ENCODE measurements around the gene CHN1.

The CHN1 gene

DNA sequence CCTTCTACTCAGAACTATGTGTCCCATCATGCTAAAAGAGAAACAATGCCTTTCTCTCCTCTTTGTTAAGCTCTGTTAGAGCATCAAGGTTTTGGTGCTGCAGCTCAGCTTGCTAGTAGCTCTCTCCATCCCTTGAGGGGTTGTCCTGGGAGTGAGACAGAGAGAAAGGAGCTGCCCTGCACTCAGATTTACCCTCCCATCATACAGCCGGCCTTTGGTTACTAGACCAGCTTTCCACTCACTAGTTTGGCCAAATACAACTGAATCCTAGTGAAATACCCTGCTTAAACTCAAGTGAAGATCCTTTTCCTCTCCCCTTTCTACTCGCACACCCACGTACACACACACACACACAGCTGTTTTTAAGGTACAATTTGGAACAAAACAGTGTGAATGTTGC lies 2.3 kb upstream of the CHN1 start:
- no peak overlapping the region for H3K4me3 ChIP-seq (ENCODE audit: low read length)
- no peaks in the 10 kb centered on the region for H3K36me3 ChIP-seq (ENCODE audit: insufficient read depth, low read length)
- H3K27me3 ChIP-seq (ENCODE audit: insufficient read depth, low read length), result no peaks in the 10 kb centered on the region
- H2AFZ ChIP-seq (ENCODE audit: low read depth, low read length), result peak overlapping the region; percentile 29
- H3K9me3 ChIP-seq (ENCODE audit: low read length), result no peaks in the 10 kb centered on the region
- peaks cover 32% of the 10 kb centered on the region for H3K4me1 ChIP-seq (ENCODE audit: insufficient read depth, low read length)

DNA sequence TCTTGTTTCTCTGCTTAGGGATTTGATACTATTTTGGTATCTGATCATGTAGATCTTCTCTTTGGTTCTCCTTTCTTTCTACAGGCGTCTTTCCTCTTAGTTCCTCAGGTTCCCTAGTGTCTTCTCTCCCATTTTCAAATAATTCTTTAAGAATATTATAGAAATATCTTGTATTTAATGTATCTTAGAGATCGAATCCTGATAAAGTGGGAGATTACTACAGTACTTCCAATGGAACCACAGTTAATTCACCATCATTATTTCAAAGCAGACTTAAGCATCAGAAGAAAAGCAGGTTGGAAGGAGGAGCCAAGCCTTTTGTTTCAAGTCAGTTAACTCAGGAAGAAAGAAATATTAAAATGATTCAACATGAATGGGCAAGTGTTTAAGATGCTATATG lies 1.1 kb upstream of the CHN1 start:
- Histone ChIP-seq H3K36me3 (ENCODE audit: insufficient read depth, low read length) (no peaks in the 10 kb centered on the region), H3K4me3 (ENCODE audit: low read length) (peak overlapping the region; percentile 97), H3K4me1 (ENCODE audit: insufficient read depth, low read length) (peaks cover 44% of the 10 kb centered on the region), H3K9me3 (ENCODE audit: low read length) (no peaks in the 10 kb centered on the region), H3K27me3 (ENCODE audit: insufficient read depth, low read length) (no peaks in the 10 kb centered on the region), H2AFZ (ENCODE audit: low read depth, low read length) (peak overlapping the region; percentile 35)

DNA sequence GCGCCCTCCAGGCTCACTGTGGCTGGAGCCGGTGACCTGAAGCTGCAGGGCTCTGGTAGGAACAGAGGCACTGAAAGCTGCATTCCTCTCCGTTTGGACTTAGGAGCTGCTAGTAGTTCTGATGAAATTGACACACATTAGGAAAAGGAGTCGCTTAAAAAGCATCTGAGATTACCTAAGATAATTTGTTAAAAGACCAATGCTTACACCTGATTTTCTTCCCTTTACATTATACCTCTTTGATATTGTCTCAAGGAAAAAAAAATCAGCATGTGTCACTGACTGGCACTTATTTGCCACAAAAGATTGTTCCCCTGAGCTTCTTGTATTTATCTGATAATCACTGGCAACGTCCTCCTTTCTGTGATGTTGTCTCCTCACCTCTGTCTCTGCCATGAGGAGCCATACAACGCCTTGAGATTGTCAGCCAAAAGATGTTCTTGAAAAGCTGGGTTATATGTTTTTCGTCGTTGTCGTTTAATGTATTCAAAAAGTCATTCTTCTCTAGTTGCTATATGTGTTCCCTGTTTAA lies 618 bp upstream of the CHN1 start:
- Histone ChIP-seq H3K27me3 (ENCODE audit: insufficient read depth, low read length) (no peaks in the 10 kb centered on the region), H3K36me3 (ENCODE audit: insufficient read depth, low read length) (peaks cover 1% of the 10 kb centered on the region), H3K4me1 (ENCODE audit: insufficient read depth, low read length) (peaks cover 45% of the 10 kb centered on the region), H3K4me3 (ENCODE audit: low read length) (peak overlapping the region; percentile 97), H3K9me3 (ENCODE audit: low read length) (no peaks in the 10 kb centered on the region), H2AFZ (ENCODE audit: low read depth, low read length) (peak overlapping the region; percentile 35)

DNA sequence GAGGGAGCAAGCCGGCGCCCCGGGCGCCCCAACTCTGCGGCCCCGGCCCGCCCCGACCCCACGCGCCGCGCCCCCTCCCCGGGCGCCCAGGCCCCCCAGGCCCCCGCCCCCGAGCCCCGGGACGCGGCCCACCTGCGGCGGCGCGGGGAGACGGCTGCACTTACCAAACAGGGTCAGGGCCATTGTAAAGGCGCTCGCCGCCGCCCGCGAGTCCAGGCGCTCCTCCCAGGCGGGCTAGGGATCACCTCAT lies 526 bp downstream of the CHN1 start:
- H3K9me3 ChIP-seq (ENCODE audit: low read length), result no peaks in the 10 kb centered on the region
- H3K27me3 ChIP-seq (ENCODE audit: insufficient read depth, low read length), result no peaks in the 10 kb centered on the region
- H3K36me3 ChIP-seq (ENCODE audit: insufficient read depth, low read length), result peaks cover 3% of the 10 kb centered on the region
- H2AFZ ChIP-seq (ENCODE audit: low read depth, low read length), result peak overlapping the region; percentile 35
- peaks cover 45% of the 10 kb centered on the region for H3K4me1 ChIP-seq (ENCODE audit: insufficient read depth, low read length)
- H3K4me3 ChIP-seq (ENCODE audit: low read length), result peak overlapping the region; percentile 97

DNA sequence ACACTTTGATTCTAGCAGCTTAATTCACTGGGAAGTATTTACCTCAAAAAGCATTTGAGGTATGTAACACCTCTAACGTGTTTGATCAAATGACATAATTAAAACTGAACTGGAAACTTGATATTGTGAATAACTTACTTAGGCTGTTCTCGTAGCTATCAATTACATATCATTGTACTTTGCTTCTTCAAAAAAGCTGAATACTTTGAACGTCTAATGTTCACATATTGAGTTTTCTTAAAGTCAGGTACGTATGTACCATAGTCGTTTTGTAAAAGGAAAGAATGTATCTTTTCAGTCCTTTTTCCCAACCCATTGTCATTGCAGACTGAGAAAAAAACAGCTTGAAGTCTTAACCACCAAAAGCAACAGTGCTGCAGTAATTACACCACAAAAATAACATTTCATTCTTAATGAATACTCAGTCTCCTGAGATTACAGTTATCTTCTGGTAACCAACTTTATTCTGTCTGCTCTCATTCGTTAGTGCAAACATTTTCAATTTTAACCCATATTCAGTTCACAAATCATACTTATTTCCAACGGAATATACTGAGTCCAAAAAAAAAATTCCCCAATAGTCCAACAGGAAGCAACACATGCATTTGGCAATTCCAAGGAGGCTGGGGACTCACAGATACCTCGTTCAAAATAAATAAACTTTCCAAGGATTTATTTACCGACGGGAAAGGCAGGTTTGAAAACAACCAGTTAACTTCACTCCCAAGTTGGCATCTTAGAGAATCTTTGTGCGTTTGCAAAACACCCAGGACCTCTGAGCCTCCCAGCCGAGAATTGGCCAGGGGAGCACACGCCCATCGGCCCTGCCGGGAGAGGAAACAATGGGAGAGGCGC lies 1.1 kb downstream of the CHN1 start:
- H3K27me3 ChIP-seq (ENCODE audit: insufficient read depth, low read length), result no peaks in the 10 kb centered on the region
- no peaks in the 10 kb centered on the region for H3K9me3 ChIP-seq (ENCODE audit: low read length)
- peak overlapping the region; percentile 39 for H2AFZ ChIP-seq (ENCODE audit: low read depth, low read length)
- H3K4me1 ChIP-seq (ENCODE audit: insufficient read depth, low read length), result peaks cover 47% of the 10 kb centered on the region
- peaks cover 3% of the 10 kb centered on the region for H3K36me3 ChIP-seq (ENCODE audit: insufficient read depth, low read length)
- H3K4me3 ChIP-seq (ENCODE audit: low read length), result peak overlapping the region; percentile 97

DNA sequence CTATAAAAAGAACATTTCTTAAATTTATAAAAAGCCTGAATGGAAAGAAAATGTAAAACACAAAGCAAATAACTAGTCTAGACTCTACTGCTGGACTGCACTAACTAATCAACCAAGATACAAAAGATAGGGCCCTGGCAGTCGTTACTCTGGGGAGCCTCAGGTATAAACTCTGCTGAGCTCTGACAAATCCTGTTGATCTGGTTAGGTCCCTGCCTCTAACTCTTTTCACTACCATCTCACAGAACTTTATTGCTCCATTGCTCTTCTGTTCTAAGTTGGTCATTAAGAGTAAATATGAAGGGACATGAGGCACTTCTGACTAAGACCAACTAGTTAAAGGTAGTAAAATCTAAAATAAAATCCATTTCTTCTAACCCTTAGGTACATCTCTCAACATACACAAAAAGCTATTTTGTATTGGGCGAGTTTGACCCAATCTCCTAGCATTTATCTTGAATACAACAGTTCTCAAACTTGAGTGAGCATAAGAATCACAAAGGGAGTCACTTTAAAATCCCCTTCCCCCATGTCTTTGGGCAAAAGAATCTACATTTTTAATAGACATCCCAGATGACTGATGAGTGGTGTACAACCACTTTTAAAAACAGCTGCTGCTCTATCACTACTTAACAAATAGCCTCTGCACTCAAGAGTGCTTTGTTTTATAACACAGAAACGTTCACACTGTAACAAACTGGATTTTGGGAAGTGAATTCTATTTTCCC lies 2.5 kb downstream of the CHN1 start:
- Histone ChIP-seq H3K36me3 (ENCODE audit: insufficient read depth, low read length) (peaks cover 3% of the 10 kb centered on the region), H3K9me3 (ENCODE audit: low read length) (no peaks in the 10 kb centered on the region), H3K4me3 (ENCODE audit: low read length) (peak overlapping the region; percentile 97), H3K27me3 (ENCODE audit: insufficient read depth, low read length) (no peaks in the 10 kb centered on the region), H3K4me1 (ENCODE audit: insufficient read depth, low read length) (peaks cover 56% of the 10 kb centered on the region), H2AFZ (ENCODE audit: low read depth, low read length) (no peak overlapping the region)

DNA sequence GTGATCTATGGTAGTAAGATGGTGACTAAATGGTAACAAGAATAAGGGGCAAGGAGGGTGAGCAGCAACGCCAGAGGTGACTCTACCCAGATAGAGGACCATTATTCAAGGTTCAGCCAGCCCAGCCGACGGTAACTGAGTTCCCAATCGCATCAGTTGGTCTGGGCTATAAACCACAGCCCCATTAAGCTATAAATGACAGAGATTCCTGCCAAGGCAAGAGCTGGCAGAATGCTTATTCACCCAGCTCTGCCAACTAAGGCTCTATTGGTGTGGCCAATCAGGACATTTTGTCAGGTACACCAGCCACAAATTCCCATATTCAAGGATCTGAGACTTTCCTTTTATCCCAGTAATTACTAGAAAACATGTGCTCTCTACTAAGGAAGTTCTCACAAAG lies 3.6 kb downstream of the CHN1 start:
- H3K4me3 ChIP-seq (ENCODE audit: low read length), result no peak overlapping the region

DNA sequence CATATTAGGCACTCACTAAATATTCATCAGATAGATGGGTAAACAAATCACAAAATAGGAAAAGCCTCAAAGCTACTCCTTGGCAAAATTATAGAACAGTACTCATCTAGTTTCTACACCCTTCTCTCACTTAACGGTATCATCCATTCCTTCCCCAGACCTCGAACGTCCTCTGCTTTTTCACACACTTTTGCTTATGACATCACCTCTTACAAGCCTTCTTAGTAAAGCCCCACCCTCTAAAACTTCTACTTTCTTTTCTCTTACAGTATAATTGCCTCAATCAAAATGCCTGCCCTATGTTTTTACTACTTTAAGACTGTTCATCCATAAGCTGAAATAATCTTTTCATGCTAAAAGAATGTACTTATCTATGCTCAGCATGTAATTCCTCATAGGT lies 8.1 kb downstream of the CHN1 start:
- H3K36me3 ChIP-seq (ENCODE audit: insufficient read depth, low read length), result peaks cover 3% of the 10 kb centered on the region
- H3K4me3 ChIP-seq (ENCODE audit: low read length), result no peak overlapping the region
- peaks cover 37% of the 10 kb centered on the region for H3K4me1 ChIP-seq (ENCODE audit: insufficient read depth, low read length)
- no peak overlapping the region for H2AFZ ChIP-seq (ENCODE audit: low read depth, low read length)
- H3K27me3 ChIP-seq (ENCODE audit: insufficient read depth, low read length), result no peaks in the 10 kb centered on the region
- H3K9me3 ChIP-seq (ENCODE audit: low read length), result peaks cover 9% of the 10 kb centered on the region

More for the DNA sequence above, 3.6 kb downstream of the CHN1 start:
- Histone ChIP-seq H2AFZ (ENCODE audit: low read depth, low read length) (no peak overlapping the region), H3K27me3 (ENCODE audit: insufficient read depth, low read length) (no peaks in the 10 kb centered on the region), H3K4me1 (ENCODE audit: insufficient read depth, low read length) (peaks cover 46% of the 10 kb centered on the region), H3K9me3 (ENCODE audit: low read length) (no peaks in the 10 kb centered on the region), H3K36me3 (ENCODE audit: insufficient read depth, low read length) (peaks cover 3% of the 10 kb centered on the region)

DNA sequence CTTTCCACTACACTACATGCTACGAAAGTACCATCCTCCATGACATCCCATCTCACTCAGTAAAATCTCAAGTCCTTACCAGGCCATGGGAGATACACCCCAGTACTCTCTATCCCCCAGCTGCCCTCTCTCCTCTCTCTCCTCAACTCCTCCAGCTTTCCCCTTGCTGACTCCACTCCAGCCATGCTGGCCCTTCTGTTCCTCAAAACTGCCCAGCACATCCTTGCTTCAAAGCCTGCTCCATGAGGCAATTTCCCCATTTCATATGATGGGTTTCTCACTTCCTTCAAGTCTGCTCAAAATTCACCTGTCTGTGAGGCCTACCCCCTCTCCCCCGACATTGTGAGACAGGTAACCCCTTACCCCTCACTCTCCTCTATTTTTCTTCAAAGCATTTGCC lies 8.6 kb downstream of the CHN1 start:
- Histone ChIP-seq H3K4me3 (ENCODE audit: low read length) (no peak overlapping the region), H3K27me3 (ENCODE audit: insufficient read depth, low read length) (no peaks in the 10 kb centered on the region), H3K4me1 (ENCODE audit: insufficient read depth, low read length) (peaks cover 37% of the 10 kb centered on the region), H3K9me3 (ENCODE audit: low read length) (peaks cover 9% of the 10 kb centered on the region), H2AFZ (ENCODE audit: low read depth, low read length) (no peak overlapping the region), H3K36me3 (ENCODE audit: insufficient read depth, low read length) (peaks cover 3% of the 10 kb centered on the region)

DNA sequence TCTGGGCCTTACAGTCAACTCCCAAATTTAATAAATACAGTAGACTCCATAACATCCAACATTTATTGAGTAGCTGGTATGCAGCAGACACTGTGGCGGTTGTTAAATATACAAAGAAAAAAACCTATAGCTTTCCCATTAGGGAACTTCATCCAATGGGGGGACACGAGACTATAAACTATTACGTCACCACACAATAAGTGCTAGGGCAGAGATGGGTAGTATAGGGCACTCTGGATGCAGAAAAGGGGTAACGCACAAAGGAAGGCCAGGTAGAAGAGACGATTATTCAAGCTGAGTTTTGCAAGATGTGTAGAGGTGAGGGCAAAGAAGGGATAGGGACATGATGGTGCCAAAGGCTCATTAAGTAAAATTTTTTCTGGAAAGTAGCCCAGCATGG lies 10.8 kb downstream of the CHN1 start:
- Histone ChIP-seq H3K4me1 (ENCODE audit: insufficient read depth, low read length) (peaks cover 47% of the 10 kb centered on the region), H2AFZ (ENCODE audit: low read depth, low read length) (no peak overlapping the region), H3K27me3 (ENCODE audit: insufficient read depth, low read length) (no peaks in the 10 kb centered on the region), H3K36me3 (ENCODE audit: insufficient read depth, low read length) (no peaks in the 10 kb centered on the region), H3K9me3 (ENCODE audit: low read length) (peaks cover 9% of the 10 kb centered on the region), H3K4me3 (ENCODE audit: low read length) (no peak overlapping the region)

DNA sequence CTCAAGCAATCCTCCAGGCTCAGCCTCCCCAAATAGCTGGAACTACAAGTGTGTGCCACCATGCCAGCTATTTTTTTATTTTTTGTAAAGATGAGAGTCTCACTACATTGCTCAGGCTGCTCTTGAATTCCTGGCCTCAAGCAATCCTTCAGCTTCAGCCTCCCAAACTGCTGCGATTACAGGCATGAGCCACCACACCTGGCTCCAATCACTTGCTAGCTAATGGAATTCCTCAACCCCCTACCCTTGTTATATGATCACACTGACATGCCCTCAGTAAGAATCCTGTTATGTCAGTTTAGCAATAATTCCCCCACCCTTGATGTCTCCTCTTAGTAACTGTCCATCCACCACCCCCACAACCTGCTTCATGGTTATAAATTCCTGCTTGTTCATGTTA lies 12.3 kb downstream of the CHN1 start:
- no peak overlapping the region for H2AFZ ChIP-seq (ENCODE audit: low read depth, low read length)
- peaks cover 35% of the 10 kb centered on the region for H3K4me1 ChIP-seq (ENCODE audit: insufficient read depth, low read length)
- H3K9me3 ChIP-seq (ENCODE audit: low read length), result peaks cover 9% of the 10 kb centered on the region
- no peak overlapping the region for H3K4me3 ChIP-seq (ENCODE audit: low read length)
- no peaks in the 10 kb centered on the region for H3K36me3 ChIP-seq (ENCODE audit: insufficient read depth, low read length)
- no peaks in the 10 kb centered on the region for H3K27me3 ChIP-seq (ENCODE audit: insufficient read depth, low read length)

DNA sequence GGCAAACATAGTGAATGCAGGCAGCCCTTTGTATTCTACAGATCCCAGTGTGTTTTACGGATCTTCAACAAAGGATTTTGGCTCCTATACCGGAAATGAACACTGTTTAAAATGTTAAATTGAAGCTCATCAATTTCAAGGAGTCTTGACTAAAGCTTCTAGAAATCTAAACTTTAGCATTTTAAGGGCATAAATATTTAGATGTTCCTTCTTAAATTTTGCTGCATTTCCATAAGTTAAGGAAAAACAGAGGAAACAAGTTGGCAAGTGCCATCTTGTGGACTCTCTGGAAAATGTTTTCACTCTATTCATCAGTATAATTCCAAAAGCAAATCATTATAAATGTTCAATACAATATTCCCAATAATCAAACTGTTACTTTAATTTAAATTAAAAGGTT lies 19.6 kb downstream of the CHN1 start:
- H3K9me3 ChIP-seq (ENCODE audit: low read length), result no peaks in the 10 kb centered on the region
- H3K4me1 ChIP-seq (ENCODE audit: insufficient read depth, low read length), result peaks cover 25% of the 10 kb centered on the region
- H3K36me3 ChIP-seq (ENCODE audit: insufficient read depth, low read length), result no peaks in the 10 kb centered on the region
- no peaks in the 10 kb centered on the region for H3K27me3 ChIP-seq (ENCODE audit: insufficient read depth, low read length)
- H2AFZ ChIP-seq (ENCODE audit: low read depth, low read length), result no peak overlapping the region
- peak overlapping the region; percentile 22 for H3K4me3 ChIP-seq (ENCODE audit: low read length)

DNA sequence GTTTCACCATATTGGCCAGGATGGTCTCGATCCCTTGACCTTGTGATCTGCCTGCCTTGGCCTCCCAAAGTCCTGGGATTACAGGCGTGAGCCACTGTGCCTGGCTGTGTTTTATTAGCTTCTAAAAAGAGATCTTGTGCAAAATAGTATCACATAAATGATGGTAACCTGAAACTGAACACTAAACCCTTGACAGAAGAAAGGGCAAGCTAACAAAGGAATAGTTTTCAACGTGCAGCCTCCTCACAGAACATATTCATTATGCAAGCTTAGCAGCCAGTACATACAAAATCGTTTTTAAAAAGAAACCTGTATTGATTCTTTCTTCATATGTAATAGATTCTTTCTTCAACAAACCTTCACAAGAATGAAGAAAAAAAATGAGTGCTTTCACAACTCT lies 20.6 kb downstream of the CHN1 start:
- Histone ChIP-seq H2AFZ (ENCODE audit: low read depth, low read length) (no peak overlapping the region), H3K36me3 (ENCODE audit: insufficient read depth, low read length) (no peaks in the 10 kb centered on the region), H3K4me1 (ENCODE audit: insufficient read depth, low read length) (peaks cover 19% of the 10 kb centered on the region), H3K4me3 (ENCODE audit: low read length) (no peak overlapping the region), H3K27me3 (ENCODE audit: insufficient read depth, low read length) (no peaks in the 10 kb centered on the region), H3K9me3 (ENCODE audit: low read length) (no peaks in the 10 kb centered on the region)

Data from neuron (in vitro differentiated cells).